ENCODE data around the gene CT47C1. TPM values are rescaled to one million over a fixed set of nuclear protein-coding genes. Genes with fewer than 3 reads are reported as not detected.

Gene CT47C1
- total RNA-seq, 2 experiments from 2014 or later: not detected

DNA sequence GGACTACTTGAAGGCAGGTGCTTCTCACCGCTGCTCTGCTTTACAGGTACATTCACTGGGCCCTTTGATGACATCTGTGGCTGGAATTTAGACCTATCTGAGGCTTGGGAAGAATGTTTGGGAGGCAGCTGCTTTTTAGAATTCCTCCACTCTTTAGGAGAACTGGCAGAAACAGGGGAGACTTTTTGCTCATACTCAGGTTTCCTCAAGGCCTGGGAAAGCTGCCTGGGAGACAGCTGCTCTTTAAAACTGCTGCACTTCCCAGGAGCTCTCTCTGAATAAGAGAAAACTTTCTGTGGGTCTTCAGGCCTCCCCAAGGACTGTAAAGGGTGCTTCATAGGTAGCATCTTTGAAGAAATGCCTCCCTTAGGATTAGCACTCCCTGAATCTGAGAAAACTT, 14.3 kb downstream of the CT47C1 start:
- DNase-seq (no peak), ATAC-seq (ENCODE audit: poor library complexity) (no peak)
- Mint-ChIP-seq H3K4me1 (ENCODE audit: low read depth) (no peaks in the 10 kb centered on the region), H3K36me3 (ENCODE audit: low read depth) (no peaks in the 10 kb centered on the region), H3K27me3 (peaks cover 15% of the 10 kb centered on the region), H3K4me3 (no peak overlapping the region), H3K9me3 (no peaks in the 10 kb centered on the region), H3K27ac (no peak overlapping the region)
- CTCF ChIA-PET: no interaction called here
- Histone ChIP-seq H3K27me3 (ENCODE audit: control insufficient read depth in 1 of 2, insufficient read depth in 2 of 2, low read length in 2 of 2) (no peaks in the 10 kb centered on the region), H3K36me3 (ENCODE audit: insufficient read depth, low read length) (no peaks in the 10 kb centered on the region), H3K4me1 (ENCODE audit: insufficient read depth, low read length) (no peaks in the 10 kb centered on the region), H3K9me3 (ENCODE audit: control insufficient read depth in 1 of 2, insufficient read depth in 1 of 2, low read length in 2 of 2) (no peaks in the 10 kb centered on the region), H3K4me3 (ENCODE audit: low read length) (no peak overlapping the region), H3K27ac (ENCODE audit: low read depth in 1 of 2, low read length in 2 of 2) (no peak overlapping the region)
- intact Hi-C loops (cut with DNase I, micrococcal nuclease): no loop called here
- POLR2A ChIA-PET: no interaction called here
- TF ChIP-seq, protein P1, sequence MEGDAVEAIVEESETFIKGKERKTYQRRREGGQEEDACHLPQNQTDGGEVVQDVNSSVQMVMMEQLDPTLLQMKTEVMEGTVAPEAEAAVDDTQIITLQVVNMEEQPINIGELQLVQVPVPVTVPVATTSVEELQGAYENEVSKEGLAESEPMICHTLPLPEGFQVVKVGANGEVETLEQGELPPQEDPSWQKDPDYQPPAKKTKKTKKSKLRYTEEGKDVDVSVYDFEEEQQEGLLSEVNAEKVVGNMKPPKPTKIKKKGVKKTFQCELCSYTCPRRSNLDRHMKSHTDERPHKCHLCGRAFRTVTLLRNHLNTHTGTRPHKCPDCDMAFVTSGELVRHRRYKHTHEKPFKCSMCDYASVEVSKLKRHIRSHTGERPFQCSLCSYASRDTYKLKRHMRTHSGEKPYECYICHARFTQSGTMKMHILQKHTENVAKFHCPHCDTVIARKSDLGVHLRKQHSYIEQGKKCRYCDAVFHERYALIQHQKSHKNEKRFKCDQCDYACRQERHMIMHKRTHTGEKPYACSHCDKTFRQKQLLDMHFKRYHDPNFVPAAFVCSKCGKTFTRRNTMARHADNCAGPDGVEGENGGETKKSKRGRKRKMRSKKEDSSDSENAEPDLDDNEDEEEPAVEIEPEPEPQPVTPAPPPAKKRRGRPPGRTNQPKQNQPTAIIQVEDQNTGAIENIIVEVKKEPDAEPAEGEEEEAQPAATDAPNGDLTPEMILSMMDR (IDR thresholded peaks at IDR 0.05): no peak

DNA sequence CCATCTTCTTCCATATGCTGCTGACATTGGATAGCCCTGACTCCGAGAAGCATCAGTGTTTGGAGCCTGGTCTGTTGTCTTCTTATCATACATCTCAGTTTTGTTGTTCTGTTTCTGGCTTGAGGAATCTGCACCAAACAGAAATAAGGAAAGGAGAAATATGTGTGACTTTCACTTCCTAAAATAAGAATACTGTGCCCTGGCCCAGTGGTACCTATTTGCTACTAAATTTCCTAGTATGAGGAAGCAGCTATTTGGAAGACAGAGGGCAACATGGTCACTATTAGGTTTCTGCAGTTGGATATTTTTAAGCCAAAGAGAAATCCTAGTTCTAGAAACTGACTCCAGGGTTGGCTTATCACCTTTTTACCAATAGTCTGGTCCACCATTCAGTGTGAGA, 16.8 kb downstream of the CT47C1 start:
- H3K4me1 ChIP-seq (ENCODE audit: insufficient read depth, low read length): no peaks in the 10 kb centered on the region
- CTCF ChIA-PET: interaction anchor here (0.6 kb wide), 1 partner anchor 356 kb away, joined by 4 read pairs; no protein-coding TSS in a partner anchor

DNA sequence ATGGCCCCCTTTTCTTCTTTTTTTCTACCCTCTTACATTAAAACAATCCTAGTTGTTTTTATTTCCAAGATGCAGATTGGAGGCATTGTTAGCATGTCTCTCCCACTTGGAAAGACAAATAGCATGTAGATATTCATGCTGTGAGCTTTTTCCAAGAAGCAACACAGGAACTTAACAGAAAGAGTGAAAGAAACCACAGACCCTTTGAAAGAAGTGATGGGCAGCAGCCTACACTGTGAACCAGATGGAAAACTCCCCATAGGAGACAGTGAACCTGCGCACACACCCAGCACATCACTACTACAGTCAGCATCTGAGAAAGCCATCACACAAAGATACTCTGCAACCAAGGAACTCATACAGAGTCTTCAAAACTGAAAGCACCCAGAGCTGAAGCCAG, 17.8 kb downstream of the CT47C1 start:
- Mint-ChIP-seq H3K4me3 (no peak overlapping the region), H3K9me3 (no peaks in the 10 kb centered on the region), H3K27ac (no peak overlapping the region), H3K4me1 (ENCODE audit: low read depth) (no peaks in the 10 kb centered on the region), H3K36me3 (ENCODE audit: low read depth) (no peaks in the 10 kb centered on the region), H3K27me3 (peaks cover 15% of the 10 kb centered on the region)
- Histone ChIP-seq H3K27ac (ENCODE audit: low read depth in 1 of 2, low read length in 2 of 2) (no peak overlapping the region), H3K4me1 (ENCODE audit: insufficient read depth, low read length) (no peaks in the 10 kb centered on the region), H3K4me3 (ENCODE audit: low read length) (no peak overlapping the region), H3K9me3 (ENCODE audit: control insufficient read depth in 1 of 2, insufficient read depth in 1 of 2, low read length in 2 of 2) (no peaks in the 10 kb centered on the region), H3K27me3 (ENCODE audit: control insufficient read depth in 1 of 2, insufficient read depth in 2 of 2, low read length in 2 of 2) (peaks cover 0 to 2% of the 10 kb centered on the region in 2 experiments), H3K36me3 (ENCODE audit: insufficient read depth, low read length) (no peaks in the 10 kb centered on the region)
- intact Hi-C loops (cut with DNase I, micrococcal nuclease): no loop called here
- ChIA-PET POLR2A (no interaction called here), CTCF (no interaction called here)
- ATAC-seq (ENCODE audit: poor library complexity) (no peak), DNase-seq (no peak)
- TF ChIP-seq, protein P1 (IDR thresholded peaks at IDR 0.05): no peak

More for the DNA sequence above, 16.8 kb downstream of the CT47C1 start:
- TF ChIP-seq, protein P1 (IDR thresholded peaks at IDR 0.05): no peak
- intact Hi-C loops (cut with DNase I, micrococcal nuclease): no loop called here
- Histone ChIP-seq H3K36me3 (ENCODE audit: insufficient read depth, low read length) (no peaks in the 10 kb centered on the region), H3K4me3 (ENCODE audit: low read length) (no peak overlapping the region), H3K27ac (ENCODE audit: low read depth in 1 of 2, low read length in 2 of 2) (no peak overlapping the region), H3K9me3 (ENCODE audit: control insufficient read depth in 1 of 2, insufficient read depth in 1 of 2, low read length in 2 of 2) (no peaks in the 10 kb centered on the region), H3K27me3 (ENCODE audit: control insufficient read depth in 1 of 2, insufficient read depth in 2 of 2, low read length in 2 of 2) (peaks cover 0 to 2% of the 10 kb centered on the region in 2 experiments)
- Mint-ChIP-seq H3K36me3 (ENCODE audit: low read depth) (no peaks in the 10 kb centered on the region), H3K4me1 (ENCODE audit: low read depth) (no peaks in the 10 kb centered on the region), H3K9me3 (no peaks in the 10 kb centered on the region), H3K27ac (no peak overlapping the region), H3K4me3 (no peak overlapping the region), H3K27me3 (peaks cover 15% of the 10 kb centered on the region)
- POLR2A ChIA-PET: no interaction called here
- DNase-seq (peak in 1 of 14 experiments; percentile 0), ATAC-seq (ENCODE audit: poor library complexity) (no peak)

Measured in CD4-positive, alpha-beta T cell (primary cell).